ENCODE measurements around the gene GAS7. TPM values are rescaled to one million over a fixed set of nuclear protein-coding genes. Genes with fewer than 3 reads are reported as not detected.

GAS7 gene
- total and polyA plus RNA-seq, 4 donors = 9.0 to 112 (median 46.1) TPM

DNA sequence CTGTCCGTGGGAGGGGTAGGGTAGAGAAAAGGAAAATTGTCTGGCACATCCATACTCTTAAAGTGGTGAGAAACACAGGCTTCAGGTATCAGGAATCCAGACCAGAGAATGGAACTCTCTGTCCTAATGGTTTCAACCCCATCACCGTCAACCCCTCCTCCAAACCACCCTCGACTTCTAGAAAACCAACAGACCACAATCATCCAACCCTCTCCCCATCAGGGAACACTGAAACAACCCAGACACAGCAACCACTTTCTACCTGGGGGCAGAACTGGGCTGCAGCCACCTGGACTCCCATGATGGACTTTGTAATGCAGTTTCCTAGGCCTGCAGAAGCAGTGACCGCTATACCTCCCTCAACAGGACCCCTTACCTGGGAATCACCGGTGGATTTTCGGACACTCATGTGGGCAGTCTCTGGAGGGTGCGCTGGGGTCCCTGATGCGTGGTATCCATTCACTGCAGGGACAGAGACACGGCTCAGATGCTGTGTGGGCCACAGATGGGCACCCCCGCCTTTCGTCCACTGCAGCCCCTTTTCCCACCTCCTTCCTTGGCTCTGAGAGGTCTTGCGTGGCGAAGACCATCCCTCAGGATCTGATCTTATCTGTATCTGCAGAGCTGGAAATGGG is 229.0 kb downstream of the GAS7 start:
- Histone ChIP-seq H3K4me1 (ENCODE audit: control insufficient read depth in 5 of 5, insufficient read depth in 5 of 5, low read length in 5 of 5) (peaks cover 0 to 30% (median 6%) of the 10 kb centered on the region in 5 donors), H3K27ac (ENCODE audit: low read depth in 1 of 2, low read length in 1 of 2) (no peak overlapping the region), H3K36me3 (ENCODE audit: control insufficient read depth in 4 of 4, insufficient read depth in 4 of 4, low read length in 4 of 4) (no peaks in the 10 kb centered on the region), H3K9ac (ENCODE audit: insufficient read depth in 1 of 2, low read length in 2 of 2) (no peak overlapping the region), H3K4me3 (no peak overlapping the region), H3K27me3 (ENCODE audit: control insufficient read depth in 3 of 3, insufficient read depth in 3 of 3, low read length in 2 of 3) (peaks cover 0 to 4% (median 0%) of the 10 kb centered on the region in 3 donors), H3K9me3 (ENCODE audit: control insufficient read depth in 4 of 4, insufficient read depth in 3 of 4, low read length in 3 of 4) (no peaks in the 10 kb centered on the region)
- no peak for TF ChIP-seq CTCF (IDR thresholded peaks at IDR 0.05; ENCODE audit: control extremely low read depth, extremely low read depth)
- no peak for ATAC-seq (ENCODE audit: insufficient read depth, low FRiP score)
- no peak for DNase-seq
- WGBS, 2 donors = 85 to 90% methylated on average over 13 of the region's 13 CpGs

DNA sequence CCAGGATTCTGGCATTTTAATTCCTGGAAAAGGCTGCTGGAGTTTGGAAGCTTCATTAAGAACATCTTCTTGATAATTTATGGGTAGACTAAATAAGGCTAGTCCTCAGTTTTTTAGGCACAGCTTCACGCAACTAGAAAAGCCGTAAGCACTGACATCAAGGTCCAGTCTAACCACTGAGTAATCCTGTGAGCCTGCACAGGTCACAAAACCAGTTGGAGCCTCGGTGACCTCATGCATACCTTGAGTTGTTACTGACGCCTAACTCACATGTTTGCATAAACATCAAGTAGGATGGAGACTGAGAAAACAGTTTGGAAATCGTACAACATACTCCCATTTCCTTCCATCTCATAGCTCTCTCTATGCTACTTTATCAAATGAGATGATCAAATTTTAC is 229.5 kb downstream of the GAS7 start:
- ATAC-seq (ENCODE audit: insufficient read depth, low FRiP score) = no peak

GRCh38 chr17:9968008-9968407 is 230.4 kb downstream of the GAS7 start:
- Histone ChIP-seq H3K4me3 (no peak overlapping the region), H3K4me1 (ENCODE audit: control insufficient read depth in 5 of 5, insufficient read depth in 5 of 5, low read length in 5 of 5) (peaks cover 0 to 20% (median 6%) of the 10 kb centered on the region in 5 donors), H3K36me3 (ENCODE audit: control insufficient read depth in 4 of 4, insufficient read depth in 4 of 4, low read length in 4 of 4) (no peaks in the 10 kb centered on the region), H3K27me3 (ENCODE audit: control insufficient read depth in 3 of 3, insufficient read depth in 3 of 3, low read length in 2 of 3) (peaks cover 0 to 6% (median 0%) of the 10 kb centered on the region in 3 donors), H3K9me3 (ENCODE audit: control insufficient read depth in 4 of 4, insufficient read depth in 3 of 4, low read length in 3 of 4) (no peaks in the 10 kb centered on the region), H3K9ac (ENCODE audit: insufficient read depth in 1 of 2, low read length in 2 of 2) (no peak overlapping the region), H3K27ac (ENCODE audit: low read depth in 1 of 2, low read length in 1 of 2) (no peak overlapping the region)
- ATAC-seq (ENCODE audit: insufficient read depth, low FRiP score) = no peak
- WGBS, 2 donors = 61 to 62% methylated on average over 5 of the region's 5 CpGs
- no peak for TF ChIP-seq CTCF (IDR thresholded peaks at IDR 0.05; ENCODE audit: control extremely low read depth, extremely low read depth)
- DNase-seq = peak in 1 of 3 donors; percentile 35

More for the DNA sequence above, 229.5 kb downstream of the GAS7 start:
- TF ChIP-seq CTCF (IDR thresholded peaks at IDR 0.05; ENCODE audit: control extremely low read depth, extremely low read depth) = no peak
- no peak for DNase-seq
- Histone ChIP-seq H3K9ac (ENCODE audit: insufficient read depth in 1 of 2, low read length in 2 of 2) (no peak overlapping the region), H3K4me3 (no peak overlapping the region), H3K36me3 (ENCODE audit: control insufficient read depth in 4 of 4, insufficient read depth in 4 of 4, low read length in 4 of 4) (no peaks in the 10 kb centered on the region), H3K4me1 (ENCODE audit: control insufficient read depth in 5 of 5, insufficient read depth in 5 of 5, low read length in 5 of 5) (peaks cover 0 to 25% (median 6%) of the 10 kb centered on the region in 5 donors), H3K27ac (ENCODE audit: low read depth in 1 of 2, low read length in 1 of 2) (no peak overlapping the region), H3K27me3 (ENCODE audit: control insufficient read depth in 3 of 3, insufficient read depth in 3 of 3, low read length in 2 of 3) (peaks cover 0 to 4% (median 0%) of the 10 kb centered on the region in 3 donors), H3K9me3 (ENCODE audit: control insufficient read depth in 4 of 4, insufficient read depth in 3 of 4, low read length in 3 of 4) (no peaks in the 10 kb centered on the region)
- WGBS, 2 donors = 71 to 83% methylated on average over 5 of the region's 5 CpGs
